Measurements from ENCODE around the gene MYT1.
"Not testable (repeated sequence)": the region's sequence is repeated elsewhere in the genome, so short reads cannot be mapped to it uniquely, and the experiment has no call there.

DNA sequence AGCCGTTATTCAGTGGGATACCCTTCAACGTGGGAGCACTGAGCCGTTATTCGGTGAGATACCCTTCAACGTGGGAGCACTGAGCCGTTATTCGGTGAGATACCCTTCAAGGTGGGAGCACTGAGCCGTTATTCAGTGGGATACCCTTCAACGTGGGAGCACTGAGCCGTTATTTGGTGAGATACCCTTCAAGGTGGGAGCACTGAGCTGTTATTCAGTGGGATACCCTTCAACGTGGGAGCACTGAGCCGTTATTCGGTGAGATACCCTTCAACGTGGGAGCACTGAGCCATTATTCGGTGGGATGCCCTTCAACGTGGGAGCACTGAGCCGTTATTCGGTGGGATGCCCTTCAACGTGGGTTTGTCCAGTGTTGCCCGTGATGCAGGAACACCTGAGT is 14.7 kb downstream of the MYT1 start:
- TF ChIP-seq, protein P1, sequence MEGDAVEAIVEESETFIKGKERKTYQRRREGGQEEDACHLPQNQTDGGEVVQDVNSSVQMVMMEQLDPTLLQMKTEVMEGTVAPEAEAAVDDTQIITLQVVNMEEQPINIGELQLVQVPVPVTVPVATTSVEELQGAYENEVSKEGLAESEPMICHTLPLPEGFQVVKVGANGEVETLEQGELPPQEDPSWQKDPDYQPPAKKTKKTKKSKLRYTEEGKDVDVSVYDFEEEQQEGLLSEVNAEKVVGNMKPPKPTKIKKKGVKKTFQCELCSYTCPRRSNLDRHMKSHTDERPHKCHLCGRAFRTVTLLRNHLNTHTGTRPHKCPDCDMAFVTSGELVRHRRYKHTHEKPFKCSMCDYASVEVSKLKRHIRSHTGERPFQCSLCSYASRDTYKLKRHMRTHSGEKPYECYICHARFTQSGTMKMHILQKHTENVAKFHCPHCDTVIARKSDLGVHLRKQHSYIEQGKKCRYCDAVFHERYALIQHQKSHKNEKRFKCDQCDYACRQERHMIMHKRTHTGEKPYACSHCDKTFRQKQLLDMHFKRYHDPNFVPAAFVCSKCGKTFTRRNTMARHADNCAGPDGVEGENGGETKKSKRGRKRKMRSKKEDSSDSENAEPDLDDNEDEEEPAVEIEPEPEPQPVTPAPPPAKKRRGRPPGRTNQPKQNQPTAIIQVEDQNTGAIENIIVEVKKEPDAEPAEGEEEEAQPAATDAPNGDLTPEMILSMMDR (IDR thresholded peaks at IDR 0.05) = not testable (repeated sequence)
- not testable (repeated sequence) for TF ChIP-seq POLR2A, EP300 (IDR thresholded peaks at IDR 0.05)

Measured in tibial nerve (tissue), 4 donors.